PC-3 (cell line): ENCODE data around the gene DGLUCY. TPM values are rescaled to one million over a fixed set of nuclear protein-coding genes. Genes with fewer than 3 reads are reported as not detected.

Experiments used
- ATAC-seq: fragments of 200-7000 bp; cut with Tn5 transposase; 2 replicates; pipeline ENCODE4 v1.9.1; 2020; ENCODE audit warnings: mild to moderate bottlenecking, moderate library complexity
- BruUV-seq: library from RNA; stranded (reverse); fragments of 400-500 nt; replicated peaks from 2 replicates; lab custom pipeline; 2021; lab: Mats Ljungman, UMichigan
- CTCF ChIA-PET: fragments of 300-600 bp; sonication (Branson Sonifier 250); formaldehyde crosslinking; loops from one replicate; lab custom pipeline; 2022; ENCODE audit warnings: antibody characterized with exemption; lab: Charles Lee
- POLR2A ChIA-PET: fragments of 300-600 bp; sonication (Branson Sonifier 250); formaldehyde crosslinking; loops from one replicate; lab custom pipeline; 2022; ENCODE audit warnings: antibody characterized with exemption; ENCODE audit not compliant: unreplicated experiment; lab: Charles Lee
- DNase-seq: peaks from one replicate; pipeline ENCODE4 v3.0.0-alpha.2; 2015
- H2AFZ ChIP-seq: fragments of 300-600 bp; sonication (generic); 2 replicates; pipeline ENCODE4 v1.6.0; 2016; ENCODE audit warnings: antibody characterized with exemption, low read length
- H3F3A ChIP-seq: fragments of 300-600 bp; sonication (generic); one replicate; pipeline ENCODE4 v1.6.0; 2017; ENCODE audit warnings: antibody characterized with exemption, low read length, control low read depth, mild to moderate bottlenecking; ENCODE audit not compliant: unreplicated experiment
- H3K27ac ChIP-seq: fragments of 300-600 bp; sonication (generic); 2 replicates; pipeline ENCODE4 v1.5.1; 2016; ENCODE audit warnings: mild to moderate bottlenecking, low read length
- H3K27me3 ChIP-seq: fragments of 300-600 bp; sonication (generic); 2 replicates; pipeline ENCODE4 v1.6.1; 2016; ENCODE audit warnings: low read length, mixed read lengths
- H3K36me3 ChIP-seq: fragments of 300-600 bp; sonication (generic); 2 replicates; pipeline ENCODE4 v1.6.1; 2016; ENCODE audit warnings: low read depth, mixed run types, low read length, mixed read lengths
- H3K4me1 ChIP-seq: fragments of 300-600 bp; sonication (generic); 2 replicates; pipeline ENCODE4 v1.5.1; 2016; ENCODE audit warnings: low read length; ENCODE audit not compliant: insufficient read depth
- H3K4me2 ChIP-seq: fragments of 300-600 bp; sonication (generic); 2 replicates; pipeline ENCODE4 v1.6.0; 2016; ENCODE audit warnings: low read length
- H3K4me3 ChIP-seq: fragments of 300-600 bp; sonication (generic); 2 replicates; pipeline ENCODE4 v1.5.1; 2016; ENCODE audit warnings: mild to moderate bottlenecking, low read length, mixed read lengths
- H3K79me2 ChIP-seq: fragments of 300-600 bp; sonication (generic); 2 replicates; pipeline ENCODE4 v1.6.1; 2017; ENCODE audit warnings: low read length, mixed read lengths
- H3K9ac ChIP-seq: fragments of 300-600 bp; sonication (generic); 2 replicates; pipeline ENCODE4 v1.6.0; 2016; ENCODE audit warnings: mild to moderate bottlenecking, low read length
- H3K9me2 ChIP-seq: fragments of 300-600 bp; sonication (generic); replicated peaks from 2 replicates; pipeline ENCODE4 v1.6.1; 2016; ENCODE audit warnings: mixed run types, low read length, mixed read lengths
- H3K9me3 ChIP-seq: fragments of 300-600 bp; sonication (generic); 2 replicates; pipeline ENCODE4 v1.6.1; 2016; ENCODE audit warnings: low read length, mixed read lengths
- H4K20me1 ChIP-seq: fragments of 300-600 bp; sonication (generic); 2 replicates; pipeline ENCODE4 v1.6.1; 2016; ENCODE audit warnings: low read length, mixed read lengths
- CTCF ChIP-seq: fragments of 300-600 bp; sonication (generic); conservative IDR thresholded peaks from 2 replicates; pipeline ENCODE4 v1.5.1; 2017; ENCODE audit warnings: antibody characterized with exemption, low read depth, mild to moderate bottlenecking, low read length
- EZH2 ChIP-seq: fragments of 300-600 bp; sonication (generic); IDR thresholded peaks from one replicate; pipeline ENCODE4 v1.6.1; 2017; ENCODE audit warnings: antibody characterized with exemption, mild to moderate bottlenecking, low read length; ENCODE audit not compliant: unreplicated experiment
- EZH2phosphoT487 ChIP-seq: fragments of 300-600 bp; sonication (generic); IDR thresholded peaks from 2 replicates; pipeline ENCODE4 v1.6.1; 2018; ENCODE audit warnings: mild to moderate bottlenecking, antibody characterized with exemption, low read length, borderline replicate concordance
- intact Hi-C: fragments of 100-400 bp; cut with micrococcal nuclease; formaldehyde crosslinking; loops from 2 replicates; pipeline ENCODE4 v1.9.0; 2023
- total RNA-seq: library from RNA; depleted of rRNA; stranded (reverse); fragments of >200 nt; gene quantifications from 2 replicates; pipeline ENCODE4 v1.2.3, GENCODE V29; 2014

DGLUCY gene
- total RNA-seq, 1 experiment from 2014 or later = 0.84 TPM

- Histone ChIP-seq H3K9me2 (no peaks in the 10 kb centered on the region), H4K20me1 (no peaks in the 10 kb centered on the region), H3K36me3 (no peaks in the 10 kb centered on the region), H3K9ac (no peak overlapping the region), H3K9me3 (no peaks in the 10 kb centered on the region), H3K27me3 (no peaks in the 10 kb centered on the region), H3K79me2 (no peaks in the 10 kb centered on the region), H3K4me2 (no peak overlapping the region), H3K4me1 (peaks cover 12% of the 10 kb centered on the region; the same call in 1 of the 2 replicates), H3K27ac (no peak overlapping the region; the same call in 1 of the 2 replicates), H3F3A (no peaks in the 10 kb centered on the region), H2AFZ (no peak overlapping the region), H3K4me3 (no peak overlapping the region)
- DNase-seq = no peak
- TF ChIP-seq CTCF (no peak), EZH2phosphoT487 (no peak), EZH2 (no peak)
- no TSS peak for BruUV-seq
- POLR2A ChIA-PET = no interaction called here
- CTCF ChIA-PET = interaction anchor here (0.5 kb wide), 1 partner anchor 101 kb away, joined by 3 read pairs; no protein-coding TSS in a partner anchor
- ATAC-seq = no peak
- intact Hi-C loops = no loop called here
These were observed 128.8 kb downstream of the DGLUCY start for GRCh38 chr14:91242635-91243034.

- Histone ChIP-seq H3K4me1 (peaks cover 12% of the 10 kb centered on the region; the same call in 1 of the 2 replicates), H3K9ac (no peak overlapping the region), H3K36me3 (no peaks in the 10 kb centered on the region), H3K9me3 (no peaks in the 10 kb centered on the region), H3F3A (no peaks in the 10 kb centered on the region), H3K79me2 (no peaks in the 10 kb centered on the region), H3K9me2 (no peaks in the 10 kb centered on the region), H3K27ac (peak overlapping the region; percentile 59), H4K20me1 (no peaks in the 10 kb centered on the region), H3K27me3 (no peaks in the 10 kb centered on the region), H3K4me2 (0 out of 2 replicates have a peak overlapping the region, but pooled peaks have one; percentile 40), H3K4me3 (no peak overlapping the region), H2AFZ (no peak overlapping the region)
- intact Hi-C loops = no loop called here
- ATAC-seq = no peak
- no TSS peak for BruUV-seq
- ChIA-PET CTCF (interaction anchor here (0.5 to 0.8 kb wide), 3 partner anchors 65 to 1264 kb away, joined by 3 to 5 read pairs (median 4); no protein-coding TSS in a partner anchor), POLR2A (interaction anchor here (0.7 kb wide), 1 partner anchor 19 kb away, joined by 4 read pairs; no protein-coding TSS in a partner anchor)
- DNase-seq = no peak
- TF ChIP-seq CTCF = no peak
- no peak for TF ChIP-seq EZH2
- TF ChIP-seq EZH2phosphoT487 = no peak
These were observed 129.2 kb downstream of the DGLUCY start for GRCh38 chr14:91243074-91243471.

- POLR2A ChIA-PET = no interaction called here
- H3K9me2 ChIP-seq = no peaks in the 10 kb centered on the region
- no peak within 1 kb of the TSS for H3K4me3 ChIP-seq
- BruUV-seq = no TSS peak
- intact Hi-C loops = no loop called here
- ATAC-seq = no peak
- DNase-seq = no peak
- CTCF ChIA-PET = no interaction called here
- no peaks in the 10 kb centered on the region for H3F3A ChIP-seq
- no peaks in the 10 kb centered on the region for H3K27me3 ChIP-seq
- no peaks in the 10 kb centered on the region for H3K36me3 ChIP-seq
- peak within 1 kb of the TSS; percentile 37; the same call in 1 of the 2 replicates for H3K9ac ChIP-seq
- H2AFZ ChIP-seq = no peak within 1 kb of the TSS
- H3K9me3 ChIP-seq = no peaks in the 10 kb centered on the region
- TF ChIP-seq EZH2phosphoT487 (no peak), EZH2 (no peak), CTCF (no peak)
- H3K4me2 ChIP-seq = 0 out of 2 replicates have a peak within 1 kb of the TSS, but pooled peaks have one; percentile 40
- no peaks in the 10 kb centered on the region for H4K20me1 ChIP-seq
- H3K79me2 ChIP-seq = no peaks in the 10 kb centered on the region
- H3K27ac ChIP-seq = peak within 1 kb of the TSS; percentile 69
- H3K4me1 ChIP-seq = peaks cover 12% of the 10 kb centered on the region; the same call in 1 of the 2 replicates
These were observed 130.6 kb downstream of the DGLUCY start, which contains the start of gene GPR68 for GRCh38 chr14:91244501-91244901. Gene GPR68 (minus strand): TSS chr14:91244704. CDS start chr14:91235050, 9,654 bp downstream.
